ENCODE results near the gene RPF1.
"Not testable (repeated sequence)": the region's sequence is repeated elsewhere in the genome, so short reads cannot be mapped to it uniquely, and the experiment has no call there.

RPF1 gene, protein sequence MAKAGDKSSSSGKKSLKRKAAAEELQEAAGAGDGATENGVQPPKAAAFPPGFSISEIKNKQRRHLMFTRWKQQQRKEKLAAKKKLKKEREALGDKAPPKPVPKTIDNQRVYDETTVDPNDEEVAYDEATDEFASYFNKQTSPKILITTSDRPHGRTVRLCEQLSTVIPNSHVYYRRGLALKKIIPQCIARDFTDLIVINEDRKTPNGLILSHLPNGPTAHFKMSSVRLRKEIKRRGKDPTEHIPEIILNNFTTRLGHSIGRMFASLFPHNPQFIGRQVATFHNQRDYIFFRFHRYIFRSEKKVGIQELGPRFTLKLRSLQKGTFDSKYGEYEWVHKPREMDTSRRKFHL

DNA sequence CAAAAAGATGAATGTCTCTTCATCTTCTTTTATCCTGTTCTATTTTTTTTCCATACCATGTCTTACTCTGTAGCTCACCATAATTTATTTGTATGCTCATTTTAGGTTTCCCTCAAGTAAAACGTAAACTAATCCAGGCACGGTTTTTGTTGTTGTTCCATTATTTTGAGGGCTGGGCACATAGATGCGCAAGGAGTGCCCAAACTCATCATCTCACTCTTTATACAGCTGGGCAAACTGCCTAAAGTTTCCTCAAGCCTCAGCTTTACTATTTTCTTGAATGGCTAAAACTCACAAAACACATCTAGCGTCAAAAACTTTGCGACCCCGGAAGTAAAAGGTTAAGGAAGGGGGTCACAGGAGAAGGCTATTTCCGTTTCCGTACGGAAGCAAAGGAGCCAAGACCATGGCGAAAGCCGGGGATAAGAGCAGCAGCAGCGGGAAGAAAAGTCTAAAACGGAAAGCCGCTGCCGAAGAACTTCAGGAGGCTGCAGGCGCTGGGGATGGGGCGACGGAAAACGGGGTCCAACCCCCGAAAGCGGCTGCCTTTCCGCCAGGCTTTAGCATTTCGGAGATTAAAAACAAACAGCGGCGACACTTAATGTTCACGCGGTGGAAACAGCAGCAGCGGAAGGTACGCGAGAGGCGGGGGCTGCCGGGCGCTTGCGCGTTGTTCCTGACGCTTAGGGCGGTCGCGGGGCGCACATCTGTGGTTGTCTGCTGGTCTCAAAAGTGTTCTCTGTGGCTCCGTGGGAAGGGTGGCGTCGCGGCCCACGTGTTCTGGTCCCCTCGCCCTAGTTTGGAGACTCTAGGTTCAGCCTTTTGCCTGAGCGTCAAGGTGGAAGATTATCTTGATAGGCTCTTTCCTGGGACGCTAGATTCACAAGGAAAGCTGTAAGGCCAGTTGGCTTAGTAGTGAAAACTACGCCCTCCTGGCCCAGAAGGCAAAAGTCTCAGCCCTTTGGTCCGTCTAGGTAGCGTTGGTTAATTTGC is at the start of gene RPF1:
Gene RPF1 (plus strand): TSS at position 391 of the 993 bp plus-strand sequence. CDS start 16 bp downstream, at position 407.
- DNase-seq: peak; percentile 79

DNA sequence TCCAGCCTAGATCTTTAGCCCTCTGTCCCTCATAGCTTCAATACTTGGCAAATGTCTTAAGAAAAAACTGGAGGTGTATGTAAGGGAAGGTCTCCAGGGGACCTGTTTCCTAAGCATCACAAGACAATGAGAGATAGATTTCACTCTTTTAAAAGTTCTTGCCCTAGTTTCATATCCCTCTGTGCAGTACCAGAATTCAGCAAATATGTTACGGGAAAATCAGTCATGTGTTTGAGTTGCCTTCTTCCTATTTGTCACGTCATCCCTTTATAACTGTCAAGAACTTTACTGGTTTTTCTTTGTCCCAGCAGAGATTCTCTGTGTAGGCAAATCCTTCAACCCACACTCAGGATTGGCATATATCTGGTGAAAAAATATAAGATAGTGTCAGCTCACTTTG is 48.5 kb upstream of the RPF1 start:
- DNase-seq: no peak

DNA sequence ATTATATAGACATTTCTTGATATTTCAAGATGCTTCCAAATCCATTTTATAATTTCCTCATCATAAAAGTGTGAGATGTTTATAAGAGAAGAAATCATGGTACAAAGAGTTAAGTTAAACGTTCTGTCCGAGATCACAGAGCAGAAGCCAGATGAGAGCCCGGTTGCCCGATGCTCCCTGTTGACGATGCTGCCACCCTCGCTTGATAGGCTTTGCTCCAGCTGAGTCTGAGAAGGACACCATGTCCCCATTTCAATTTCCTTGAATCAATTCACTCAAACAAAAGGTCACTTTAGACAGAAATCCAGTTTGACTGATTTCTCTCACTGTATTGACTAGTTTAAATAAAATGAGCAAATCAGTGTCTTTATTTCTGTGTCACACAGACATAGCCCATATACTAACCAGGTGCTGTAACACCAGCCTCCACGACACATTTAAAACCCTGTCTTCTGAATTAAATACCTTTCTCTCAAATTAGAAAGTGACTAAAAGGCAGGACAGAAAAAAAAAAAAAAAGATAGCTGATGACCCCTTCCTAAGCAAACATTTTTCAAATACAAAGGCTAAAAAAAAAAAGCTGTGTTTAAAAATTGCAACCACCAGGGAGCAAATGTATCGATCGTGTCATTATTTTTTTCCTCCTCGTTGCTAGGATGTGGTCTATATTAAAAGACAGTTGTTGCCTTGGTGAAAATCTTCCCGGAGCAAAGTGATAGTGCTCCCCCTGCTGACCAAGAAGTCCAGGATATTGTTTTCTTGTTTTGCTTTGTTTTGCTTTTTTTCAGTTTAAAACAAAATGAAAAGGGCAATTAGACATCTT is 45.6 kb upstream of the RPF1 start:
- peak; percentile 45 for DNase-seq

DNA sequence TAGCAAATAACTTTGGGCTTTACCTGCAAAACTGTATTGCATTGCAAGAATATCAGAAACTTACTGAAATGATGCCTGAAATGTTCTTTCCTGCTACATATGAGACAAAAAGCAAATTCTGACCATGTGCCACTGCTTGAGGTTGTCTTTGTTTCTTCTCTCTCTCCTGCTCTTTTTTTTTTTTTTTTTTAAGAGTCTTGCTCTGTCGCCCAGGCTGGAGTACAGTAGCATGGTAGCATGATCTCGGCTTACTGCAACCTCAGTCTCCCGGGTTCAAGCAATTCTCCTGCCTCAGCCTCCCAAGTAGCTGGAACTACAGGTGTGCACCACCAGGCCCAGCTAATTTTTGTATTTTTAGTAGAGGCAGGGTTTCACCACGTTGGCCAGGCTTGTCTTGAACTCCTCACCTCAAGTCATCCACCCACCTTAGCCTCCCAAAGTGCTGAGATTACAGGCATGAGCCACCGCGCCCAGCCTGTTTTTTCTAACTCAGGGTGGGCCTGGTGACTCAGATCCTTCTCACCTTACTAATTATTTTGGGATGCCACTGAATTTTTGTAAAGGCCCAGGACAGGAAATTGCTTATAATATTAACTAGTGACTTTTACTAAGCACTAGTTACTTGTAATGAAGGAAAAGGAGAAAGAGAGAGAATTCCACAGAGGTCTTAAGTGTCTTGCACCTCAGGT is 44.8 kb upstream of the RPF1 start:
- DNase-seq: no peak

DNA sequence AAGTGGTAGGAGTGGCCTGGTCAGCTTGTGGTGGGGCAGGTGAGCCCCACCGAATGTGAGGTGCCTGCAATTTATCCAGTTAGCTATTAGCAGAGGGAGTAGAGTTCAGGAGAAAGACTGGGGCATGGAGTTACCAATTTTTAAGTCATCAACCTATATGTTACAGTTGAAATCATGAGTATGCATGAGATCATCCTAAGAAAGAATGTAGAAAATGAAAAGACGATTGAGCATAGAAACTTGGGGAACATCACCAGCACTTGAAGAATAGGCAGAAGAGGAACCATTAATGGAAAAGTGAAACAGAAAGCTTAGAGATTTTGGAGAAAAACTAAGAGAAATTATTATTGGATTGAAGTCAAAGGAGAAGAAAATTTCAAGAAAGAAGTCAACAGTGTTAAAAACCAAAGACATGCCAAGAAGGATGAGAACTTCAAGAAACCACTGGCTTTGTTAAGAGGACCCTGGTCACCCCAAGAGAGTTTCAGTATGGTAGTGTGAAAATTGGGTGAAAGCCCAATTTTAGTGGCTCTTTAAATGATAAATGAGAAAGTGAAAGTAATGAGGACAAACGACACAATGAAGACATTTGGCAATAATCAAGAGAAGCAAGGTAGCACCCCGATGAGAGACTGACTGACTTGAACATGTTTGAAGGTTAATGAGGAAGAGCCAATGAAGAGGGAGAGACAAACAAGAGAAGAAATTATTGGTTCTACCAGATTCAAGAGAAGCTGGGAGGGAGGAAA is 44.1 kb upstream of the RPF1 start:
- no peak for DNase-seq

DNA sequence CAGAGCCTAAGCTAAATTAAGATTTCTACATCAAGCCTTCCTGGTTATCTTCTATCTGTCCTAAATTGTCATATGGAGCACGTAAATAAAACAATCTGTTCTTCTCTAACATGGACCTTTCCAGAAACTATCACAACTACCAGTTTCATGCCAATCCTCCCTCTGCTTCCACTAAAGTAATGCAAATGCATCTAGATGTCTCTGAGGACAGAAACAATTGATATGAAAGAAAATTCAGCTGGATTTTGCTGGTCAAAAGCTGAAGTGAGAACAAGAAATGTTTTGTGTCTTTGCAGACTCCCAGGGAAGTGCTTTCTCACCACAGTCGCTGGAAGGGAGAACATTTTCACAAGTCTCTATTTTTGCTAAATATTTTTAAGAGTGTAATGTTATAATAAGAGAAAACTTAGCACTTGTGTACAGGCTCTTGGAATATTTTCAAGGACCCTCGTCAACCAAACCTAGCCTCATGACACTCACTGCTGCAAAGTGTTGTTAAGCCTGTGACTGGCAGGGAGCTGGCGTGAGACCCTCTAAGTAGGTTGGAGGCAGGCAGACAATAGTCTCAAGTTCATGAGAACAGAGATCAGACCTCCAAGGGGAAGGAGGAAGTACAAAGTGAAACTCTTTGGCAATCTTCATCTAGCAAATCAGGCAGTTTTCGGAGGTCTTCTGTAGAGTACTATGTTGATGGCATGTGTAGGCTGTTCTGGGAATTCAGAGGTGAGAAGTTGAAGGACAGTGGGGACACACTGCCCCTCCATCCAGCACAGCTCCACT is 42.0 kb upstream of the RPF1 start:
- no peak for DNase-seq

DNA sequence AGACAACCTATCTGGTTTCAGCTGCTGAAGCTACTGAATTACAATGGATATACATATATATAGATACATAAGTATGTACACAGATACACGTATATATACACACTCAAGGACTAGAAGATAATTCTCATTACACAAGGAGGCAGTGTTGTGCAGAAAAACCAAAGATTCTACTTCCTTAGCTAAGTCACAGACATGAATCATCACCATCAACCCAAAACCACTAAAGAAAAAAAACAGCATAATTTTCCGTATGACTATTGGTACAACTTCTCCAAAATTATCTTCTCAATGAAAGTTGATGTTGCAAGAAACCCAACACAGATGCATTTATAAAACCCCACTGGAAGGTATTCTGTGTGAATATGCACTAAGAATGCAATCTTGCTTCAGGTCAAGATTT is 36.8 kb upstream of the RPF1 start:
- DNase-seq: no peak

DNA sequence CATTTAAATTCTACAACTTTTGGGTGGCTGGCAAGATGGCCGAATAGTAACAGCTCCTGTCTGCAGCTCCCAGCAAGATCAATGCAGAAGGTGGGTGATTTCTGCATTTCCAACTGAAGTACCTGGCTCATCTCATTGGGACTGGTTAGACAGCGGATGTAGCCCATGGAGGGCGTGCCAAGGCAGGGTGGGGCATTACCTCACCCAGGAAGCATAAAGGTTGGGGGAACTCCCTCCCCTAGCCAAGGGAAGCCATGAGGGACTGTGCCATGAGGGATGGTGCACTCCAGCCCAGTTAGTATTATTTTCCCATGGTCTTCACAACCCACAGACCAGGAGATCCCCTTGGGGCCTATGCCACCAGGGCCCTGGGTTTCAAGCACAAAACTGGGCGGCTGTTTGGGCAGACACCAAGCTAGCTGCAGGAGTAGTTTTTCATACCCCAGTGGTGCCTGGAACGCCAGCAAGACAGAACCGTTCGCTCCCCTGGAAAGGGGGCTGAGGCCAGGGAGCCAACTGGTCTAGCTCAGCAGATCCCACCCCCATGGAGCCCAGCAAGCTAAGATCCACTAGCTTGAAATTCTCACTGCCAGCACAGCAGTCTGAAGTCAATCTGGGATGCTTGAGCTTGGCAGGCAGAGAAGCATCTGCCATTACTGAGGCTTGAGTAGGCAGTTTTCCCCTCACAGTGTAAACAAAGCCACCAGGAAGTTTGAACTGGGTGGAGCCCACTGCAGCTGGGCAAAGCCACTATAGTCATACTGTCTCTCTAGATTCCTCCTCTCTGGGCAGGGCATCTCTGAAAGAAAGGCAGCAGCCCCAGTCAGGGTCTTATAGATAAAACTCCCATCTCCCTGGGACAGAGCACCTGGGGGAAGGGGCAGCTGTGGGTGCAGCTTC is 36.1 kb upstream of the RPF1 start:
- DNase-seq: not testable (repeated sequence)

DNA sequence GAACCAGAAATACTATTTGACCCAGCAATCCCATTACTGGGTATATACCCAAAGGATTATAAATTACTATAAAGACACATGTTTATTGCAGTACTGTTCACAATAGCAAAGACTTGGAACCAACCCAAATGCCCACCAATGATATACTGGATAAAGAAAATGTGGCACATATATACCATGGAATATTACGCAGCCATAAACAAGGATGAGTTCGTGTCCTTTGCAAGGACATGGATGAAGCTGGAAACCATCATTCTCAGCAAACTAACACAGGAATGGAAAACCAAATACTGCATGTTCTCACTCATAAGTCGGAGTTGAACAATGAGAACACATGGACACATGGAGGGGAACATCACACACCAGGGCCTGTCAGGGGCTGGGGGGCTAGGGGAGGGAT is 30.4 kb upstream of the RPF1 start:
- not testable (repeated sequence) for DNase-seq

DNA sequence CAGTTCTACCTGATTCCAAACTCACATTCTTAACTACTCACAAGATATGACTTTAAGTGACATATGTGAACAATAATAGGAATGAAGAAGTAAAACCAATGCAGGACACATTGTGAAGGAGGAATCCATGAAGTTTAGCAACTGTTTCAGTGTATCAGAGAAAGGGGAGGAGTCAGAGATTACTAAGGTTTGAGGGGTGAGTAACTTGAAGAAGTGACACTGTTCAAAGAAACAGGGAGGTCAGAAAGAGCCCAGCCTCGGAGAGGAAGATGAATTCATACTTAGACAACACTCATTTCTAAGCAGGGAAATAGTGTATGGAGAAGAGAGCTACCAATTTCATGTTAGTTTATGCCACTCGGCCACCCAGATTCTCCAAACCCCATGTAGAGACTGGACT is 28.2 kb upstream of the RPF1 start:
- DNase-seq: no peak

DNA sequence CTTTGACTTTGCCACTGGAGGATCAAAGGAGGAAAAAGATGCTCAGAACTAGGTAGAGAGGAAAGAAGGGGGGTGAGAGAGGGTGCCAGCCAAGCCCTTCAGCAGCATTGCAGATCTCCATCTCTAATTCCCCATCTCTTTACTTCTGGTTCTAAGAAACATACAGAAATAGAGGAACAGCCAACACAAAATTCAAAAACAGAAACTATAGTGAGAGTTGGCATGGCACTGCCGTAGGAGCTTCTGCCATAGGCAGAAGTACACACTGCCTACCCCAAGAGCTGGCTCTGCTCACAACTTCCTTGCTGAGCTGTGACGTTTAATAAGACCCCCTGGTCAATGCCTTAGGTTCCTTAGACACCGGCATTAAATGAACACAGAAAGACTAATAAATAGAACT is 26.6 kb upstream of the RPF1 start:
- DNase-seq: no peak

DNA sequence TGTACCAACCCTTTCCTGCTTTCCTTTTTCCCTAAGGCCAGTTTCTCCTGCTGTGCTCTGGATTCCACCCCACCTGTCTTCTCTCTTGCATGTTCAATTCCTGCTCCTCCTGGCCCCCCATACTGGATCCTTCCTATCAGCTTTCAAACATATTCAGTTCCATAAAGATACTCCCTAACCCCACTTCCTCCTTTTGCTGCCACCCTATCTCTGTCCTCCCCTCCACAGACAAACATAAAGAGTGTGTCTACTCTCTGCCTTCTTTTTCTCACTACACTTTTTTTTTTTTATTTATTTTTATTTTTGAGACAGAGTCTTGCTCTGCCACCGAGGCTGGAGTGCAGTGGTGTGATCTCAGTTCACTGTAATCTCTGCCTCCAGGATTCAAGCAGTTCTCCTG is 16.9 kb upstream of the RPF1 start:
- no peak for DNase-seq

DNA sequence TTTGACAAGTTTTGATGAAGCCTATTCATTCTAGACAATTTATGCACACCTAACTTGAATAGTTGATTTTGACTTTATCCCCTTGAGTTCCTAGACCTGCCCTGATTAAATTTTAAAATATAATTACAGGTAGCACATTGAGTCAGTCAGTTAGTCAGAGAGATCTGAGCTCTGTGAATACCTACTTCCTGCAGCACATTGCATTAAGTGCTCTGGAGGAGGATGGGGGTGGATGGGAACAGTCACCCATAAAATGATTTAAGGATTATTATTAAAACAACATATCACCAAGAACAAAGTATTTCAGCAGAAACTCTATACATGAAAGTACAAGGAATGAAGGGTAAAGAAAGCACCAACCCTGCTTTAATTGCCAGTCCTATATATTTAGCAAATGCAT is 11.8 kb upstream of the RPF1 start:
- no peak for DNase-seq

DNA sequence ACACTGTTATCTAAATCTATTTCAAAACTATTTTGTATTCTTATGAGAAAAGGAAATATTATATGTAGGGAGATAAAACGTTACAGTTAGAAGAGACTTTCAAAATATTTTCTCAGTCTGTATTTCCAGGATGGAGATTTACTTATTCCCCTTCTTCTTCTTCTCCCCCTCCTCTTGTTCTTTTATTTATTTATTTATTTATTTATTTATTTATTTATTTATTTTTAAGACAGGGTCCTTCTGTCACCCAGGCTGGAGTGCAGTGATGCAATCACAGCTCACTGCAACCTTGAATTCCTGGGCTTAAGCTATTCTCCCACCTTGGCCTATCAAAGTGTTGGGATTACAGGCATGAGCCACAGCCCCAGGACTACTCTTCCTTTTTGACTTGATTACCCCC is 2.8 kb upstream of the RPF1 start:
- DNase-seq: no peak

DNA sequence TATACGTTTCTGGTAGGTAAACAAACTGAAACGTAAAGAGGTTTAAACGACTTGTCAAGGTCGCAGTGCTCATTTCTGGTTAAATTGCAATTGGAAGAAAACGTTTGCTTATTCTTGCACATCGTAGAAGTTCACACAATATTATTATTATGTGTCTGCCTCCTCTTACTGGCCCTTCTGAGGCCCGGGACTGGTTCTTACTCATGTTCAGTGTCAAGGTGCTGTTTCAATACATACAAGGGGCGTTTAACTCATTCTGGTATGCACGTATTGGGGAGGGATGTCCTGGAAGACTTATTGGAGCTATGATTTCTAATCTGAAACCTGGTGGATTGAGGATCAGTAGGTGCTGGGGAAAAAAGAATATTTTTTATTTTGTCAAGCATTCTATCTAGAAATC is 932 bp downstream of the RPF1 start:
- DNase-seq: no peak

DNA sequence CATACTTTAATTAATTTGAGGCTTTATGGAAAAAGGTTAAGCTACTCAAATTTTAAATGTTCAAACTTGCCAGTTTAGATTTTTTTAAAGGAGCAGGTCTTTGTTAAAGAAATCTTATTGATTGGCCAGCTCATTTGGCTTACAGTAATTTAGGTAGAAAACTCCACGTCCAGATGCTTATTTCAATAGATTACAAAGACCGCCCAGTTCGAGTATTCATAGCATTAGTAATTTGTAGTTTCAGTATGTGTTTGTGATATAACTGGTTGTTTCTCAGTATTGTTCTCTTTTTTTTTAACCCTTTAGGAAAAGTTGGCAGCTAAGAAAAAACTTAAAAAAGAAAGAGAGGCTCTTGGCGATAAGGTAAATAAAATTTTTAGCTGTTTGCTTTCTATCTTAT is 1.6 kb downstream of the RPF1 start:
- no peak for DNase-seq

DNA sequence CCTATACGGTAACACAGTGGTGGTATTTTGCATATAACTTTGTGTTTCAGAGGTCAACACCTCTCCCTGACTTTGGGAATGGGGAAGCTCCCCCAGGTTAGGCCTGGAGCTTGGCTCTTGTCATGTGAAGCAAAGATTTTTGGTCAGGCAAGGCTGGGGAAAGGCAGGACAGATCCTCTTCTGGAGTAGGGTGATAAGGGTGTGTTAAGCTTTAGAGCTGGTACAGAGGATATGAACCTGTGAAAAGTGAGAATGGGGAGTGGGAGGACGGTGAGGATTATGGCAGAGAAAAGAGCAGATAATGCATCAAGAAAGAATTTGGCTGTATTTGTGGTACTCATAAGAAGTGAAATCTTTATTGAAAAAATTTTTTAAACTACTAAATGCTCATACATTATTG is 2.3 kb downstream of the RPF1 start:
- DNase-seq: no peak

DNA sequence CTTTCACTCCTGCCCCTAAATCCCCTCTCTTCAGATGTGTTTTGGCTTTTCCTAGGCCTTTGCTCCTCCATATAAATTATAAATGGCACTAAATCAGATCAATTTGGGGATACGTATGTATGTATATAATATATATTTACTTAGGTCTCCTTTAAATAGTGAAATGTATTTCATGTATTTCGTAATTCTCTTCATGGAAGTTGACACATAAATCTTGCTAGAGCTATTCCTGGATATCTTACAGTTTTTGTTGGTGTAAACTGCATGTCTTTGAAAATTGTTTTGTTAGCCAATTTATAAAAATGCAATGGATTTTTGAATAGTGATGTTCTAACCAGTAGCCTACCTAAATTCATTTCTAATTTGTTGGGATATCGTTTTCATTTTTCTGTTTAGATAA is 9.0 kb downstream of the RPF1 start:
- no peak for DNase-seq

DNA sequence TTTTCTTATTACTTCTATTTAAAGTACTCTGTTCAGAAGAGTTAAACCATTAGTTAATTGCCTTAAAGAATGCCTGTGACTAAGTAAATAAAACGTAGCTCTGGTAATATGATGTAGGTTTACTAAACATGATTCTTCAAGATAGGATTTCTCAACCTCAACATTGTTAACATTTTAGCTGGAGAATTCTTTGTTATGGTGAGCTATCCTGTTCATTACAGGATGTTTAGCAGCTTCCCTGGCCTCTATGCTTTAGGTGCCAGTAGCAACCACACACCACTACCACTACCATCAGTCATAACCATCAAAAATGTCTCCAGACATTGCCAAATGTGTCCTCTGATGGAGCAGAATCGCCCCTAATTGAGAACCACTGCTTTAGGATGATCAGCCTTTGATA is 10.7 kb downstream of the RPF1 start:
- no peak for DNase-seq

DNA sequence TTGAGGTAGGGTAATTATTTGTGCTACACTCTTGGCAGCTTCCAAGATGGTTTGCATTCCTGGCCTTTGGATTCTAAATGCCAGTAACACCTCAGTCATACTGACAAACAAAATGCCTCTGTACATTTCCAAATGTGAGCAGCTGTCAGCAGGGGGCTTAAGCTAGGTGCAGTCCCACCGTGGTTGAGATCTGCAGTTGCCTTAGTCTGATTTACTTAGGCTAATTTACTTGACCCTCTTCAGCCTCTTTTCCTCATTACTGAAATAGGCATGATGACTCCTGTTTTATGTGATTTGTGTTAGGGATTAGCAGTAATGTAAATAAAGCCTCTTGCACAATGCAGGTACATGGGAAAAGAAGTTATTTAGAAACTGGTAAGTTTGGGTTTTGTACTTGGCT is 13.7 kb downstream of the RPF1 start:
- DNase-seq: no peak
